ENCODE results near the gene CCDC106. TPM values are rescaled to one million over a fixed set of nuclear protein-coding genes. Genes with fewer than 3 reads are reported as not detected.

Gene CCDC106
- total and polyA plus RNA-seq, 4 donors: 7.2 to 19.0 (median 10.5) TPM

GRCh38 chr19:55640043-55640576, 7.9 kb upstream of the CCDC106 start:
- Histone ChIP-seq H3K4me3 (ENCODE audit: low read length in 2 of 2) (peak overlapping the region; percentile 66 to 89), H3K36me3 (ENCODE audit: control insufficient read depth in 1 of 2, insufficient read depth in 2 of 2, low read length in 1 of 2) (no peaks in the 10 kb centered on the region), H3K9me3 (ENCODE audit: control insufficient read depth, low read length) (no peaks in the 10 kb centered on the region), H3K27me3 (ENCODE audit: control insufficient read depth in 1 of 2, insufficient read depth in 2 of 2, low read length in 1 of 2) (no peaks in the 10 kb centered on the region), H3K27ac (ENCODE audit: low read depth in 1 of 2, low read length in 2 of 2) (peak overlapping the region in 1 of 2 donors; percentile 50), H3K4me1 (ENCODE audit: control insufficient read depth in 1 of 2, insufficient read depth in 2 of 2, low read length in 2 of 2) (peaks cover 0 to 3% of the 10 kb centered on the region in 2 donors)
- ATAC-seq (ENCODE audit: low FRiP score): peak; percentile 50
- 6% methylated on average over 26 to 38 of the region's 38 CpGs for WGBS, 2 donors
- intact Hi-C loops (cut with DNase I): no loop called here
- peak; percentile 82 to 91 for DNase-seq

DNA sequence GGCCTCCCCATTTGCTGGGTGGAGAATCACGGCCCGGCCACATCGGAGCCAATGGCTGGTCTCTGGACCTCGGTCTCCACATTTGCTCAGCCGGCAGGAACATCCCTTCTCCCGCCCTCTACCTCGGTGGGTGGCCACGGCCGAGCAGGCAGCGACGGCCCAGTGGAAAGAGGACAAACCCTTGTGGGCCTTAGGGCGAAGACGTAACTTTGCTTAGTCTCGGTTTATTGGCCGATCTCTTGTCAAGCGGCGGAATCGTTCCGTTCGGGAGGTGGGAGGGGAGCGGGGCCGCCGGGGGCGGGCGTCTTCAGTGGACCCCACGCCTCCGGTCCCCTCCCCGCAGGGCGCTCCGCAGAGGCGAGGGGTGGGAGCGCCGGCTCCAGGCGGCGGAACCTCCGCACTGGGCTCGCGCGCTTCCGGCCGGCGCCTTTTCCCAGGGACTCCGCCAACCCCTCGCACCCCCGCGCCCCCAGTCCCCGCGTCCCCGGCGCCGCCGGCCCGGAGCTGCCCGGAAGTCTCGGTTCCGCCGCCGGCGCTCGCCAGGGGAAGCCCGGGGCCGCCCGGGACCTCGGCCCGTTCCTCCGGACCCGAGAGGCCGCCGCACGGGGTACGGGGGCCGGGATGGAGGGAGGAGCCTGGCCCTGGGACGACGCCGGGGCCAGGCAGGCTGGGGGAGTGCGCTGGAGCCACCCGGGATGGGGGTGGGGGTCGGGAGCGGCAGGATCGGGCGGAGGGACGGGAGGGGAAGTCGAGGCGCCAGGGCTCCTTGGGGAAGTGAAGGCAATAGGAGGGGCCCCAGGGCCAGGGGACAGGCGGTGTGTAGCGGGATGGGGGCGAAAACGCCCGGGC, 7.2 kb upstream of the CCDC106 start, which contains the start of gene ZNF580:
TSS of gene ZNF580 (plus strand) at position 426 of the 849 bp plus-strand sequence. CDS start 1,507 bp downstream, outside the sequence.
- Histone ChIP-seq H3K27me3 (ENCODE audit: control insufficient read depth in 1 of 2, insufficient read depth in 2 of 2, low read length in 1 of 2) (no peaks in the 10 kb centered on the region), H3K4me3 (ENCODE audit: low read length in 2 of 2) (peak within 1 kb of the TSS; percentile 66 to 89), H3K36me3 (ENCODE audit: control insufficient read depth in 1 of 2, insufficient read depth in 2 of 2, low read length in 1 of 2) (no peaks in the 10 kb centered on the region), H3K9me3 (ENCODE audit: control insufficient read depth, low read length) (no peaks in the 10 kb centered on the region), H3K27ac (ENCODE audit: low read depth in 1 of 2, low read length in 2 of 2) (peak within 1 kb of the TSS; percentile 58 to 59), H3K4me1 (ENCODE audit: control insufficient read depth in 1 of 2, insufficient read depth in 2 of 2, low read length in 2 of 2) (peaks cover 0 to 3% of the 10 kb centered on the region in 2 donors)
- WGBS, 2 donors: 1% methylated on average over 65 to 89 of the region's 89 CpGs
- peak; percentile 78 to 90 for DNase-seq
- intact Hi-C loops (cut with DNase I): no loop called here
- ATAC-seq (ENCODE audit: low FRiP score): peak; percentile 82

- peaks cover 0 to 3% of the 10 kb centered on the region in 2 donors for H3K4me1 ChIP-seq (ENCODE audit: control insufficient read depth in 1 of 2, insufficient read depth in 2 of 2, low read length in 2 of 2)
- no peak for ATAC-seq (ENCODE audit: low FRiP score)
- 1% methylated on average over 25 of the region's 25 CpGs for WGBS, 2 donors
Measured at GRCh38 chr19:55641426-55642152, 6.4 kb upstream of the CCDC106 start.

GRCh38 chr19:55642153-55643002, 5.6 kb upstream of the CCDC106 start:
- Histone ChIP-seq H3K36me3 (ENCODE audit: control insufficient read depth in 1 of 2, insufficient read depth in 2 of 2, low read length in 1 of 2) (no peaks in the 10 kb centered on the region), H3K27me3 (ENCODE audit: control insufficient read depth in 1 of 2, insufficient read depth in 2 of 2, low read length in 1 of 2) (no peaks in the 10 kb centered on the region), H3K4me3 (ENCODE audit: low read length in 2 of 2) (peak overlapping the region; percentile 7 to 66), H3K9me3 (ENCODE audit: control insufficient read depth, low read length) (no peaks in the 10 kb centered on the region), H3K27ac (ENCODE audit: low read depth in 1 of 2, low read length in 2 of 2) (peak overlapping the region; percentile 10 to 34), H3K4me1 (ENCODE audit: control insufficient read depth in 1 of 2, insufficient read depth in 2 of 2, low read length in 2 of 2) (peaks cover 0 to 3% of the 10 kb centered on the region in 2 donors)
- ATAC-seq (ENCODE audit: low FRiP score) (peak; percentile 8), DNase-seq (peak; percentile 66 to 80)
- WGBS, 2 donors: 0 to 1% methylated on average over 48 to 65 of the region's 65 CpGs
- intact Hi-C loops (cut with DNase I): no loop called here

More at GRCh38 chr19:55641426-55642152, 6.4 kb upstream of the CCDC106 start:
- Histone ChIP-seq H3K4me3 (ENCODE audit: low read length in 2 of 2) (peak overlapping the region; percentile 66 to 89), H3K36me3 (ENCODE audit: control insufficient read depth in 1 of 2, insufficient read depth in 2 of 2, low read length in 1 of 2) (no peaks in the 10 kb centered on the region), H3K27me3 (ENCODE audit: control insufficient read depth in 1 of 2, insufficient read depth in 2 of 2, low read length in 1 of 2) (no peaks in the 10 kb centered on the region), H3K9me3 (ENCODE audit: control insufficient read depth, low read length) (no peaks in the 10 kb centered on the region), H3K27ac (ENCODE audit: low read depth in 1 of 2, low read length in 2 of 2) (peak overlapping the region; percentile 58 to 59)
- peak in 1 of 2 donors; percentile 44 for DNase-seq
- intact Hi-C loops (cut with DNase I): no loop called here

GRCh38 chr19:55643003-55643886, 4.8 kb upstream of the CCDC106 start, which contains the start of gene ZNF581:
TSS of gene ZNF581 (plus strand) at chr19:55643649. CDS start at chr19:55644572, 923 bp downstream.
- ATAC-seq (ENCODE audit: low FRiP score): peak; percentile 78
- peaks cover 0 to 3% of the 10 kb centered on the region in 2 donors for H3K4me1 ChIP-seq (ENCODE audit: control insufficient read depth in 1 of 2, insufficient read depth in 2 of 2, low read length in 2 of 2)
- H3K36me3 ChIP-seq (ENCODE audit: control insufficient read depth in 1 of 2, insufficient read depth in 2 of 2, low read length in 1 of 2): no peaks in the 10 kb centered on the region
- intact Hi-C loops (cut with DNase I): no loop called here
- H3K9me3 ChIP-seq (ENCODE audit: control insufficient read depth, low read length): no peaks in the 10 kb centered on the region
- no peaks in the 10 kb centered on the region for H3K27me3 ChIP-seq (ENCODE audit: control insufficient read depth in 1 of 2, insufficient read depth in 2 of 2, low read length in 1 of 2)
- H3K27ac ChIP-seq (ENCODE audit: low read depth in 1 of 2, low read length in 2 of 2): peak within 1 kb of the TSS; percentile 10 to 83
- 1% methylated on average over 49 to 56 of the region's 56 CpGs for WGBS, 2 donors
- peak within 1 kb of the TSS; percentile 74 to 97 for H3K4me3 ChIP-seq (ENCODE audit: low read length in 2 of 2)
- DNase-seq: peak; percentile 84 to 89

DNA sequence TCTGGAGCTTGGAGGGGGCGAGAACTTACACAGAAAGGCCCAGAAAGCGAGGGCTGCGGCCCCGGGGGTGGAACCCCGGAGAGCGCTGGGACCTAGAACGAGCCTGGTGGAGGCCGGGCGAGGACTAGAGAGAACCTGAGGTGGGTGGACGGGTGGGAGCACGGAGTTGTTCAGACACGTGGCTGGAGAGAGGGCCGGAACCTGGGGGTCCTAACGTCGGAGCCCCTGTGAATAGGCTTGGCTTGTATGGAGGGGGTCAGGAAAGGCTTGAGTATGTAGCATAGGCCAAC, 4.2 kb upstream of the CCDC106 start:
- H3K36me3 ChIP-seq (ENCODE audit: control insufficient read depth in 1 of 2, insufficient read depth in 2 of 2, low read length in 1 of 2): no peaks in the 10 kb centered on the region
- ATAC-seq (ENCODE audit: low FRiP score) (no peak), DNase-seq (no peak)
- peak overlapping the region; percentile 74 to 97 for H3K4me3 ChIP-seq (ENCODE audit: low read length in 2 of 2)
- intact Hi-C loops (cut with DNase I): no loop called here
- H3K27ac ChIP-seq (ENCODE audit: low read depth in 1 of 2, low read length in 2 of 2): no peak overlapping the region
- H3K9me3 ChIP-seq (ENCODE audit: control insufficient read depth, low read length): no peaks in the 10 kb centered on the region
- H3K4me1 ChIP-seq (ENCODE audit: control insufficient read depth in 1 of 2, insufficient read depth in 2 of 2, low read length in 2 of 2): peaks cover 0 to 3% of the 10 kb centered on the region in 2 donors
- H3K27me3 ChIP-seq (ENCODE audit: control insufficient read depth in 1 of 2, insufficient read depth in 2 of 2, low read length in 1 of 2): no peaks in the 10 kb centered on the region
- 0 to 1% methylated on average over 15 of the region's 15 CpGs for WGBS, 2 donors

DNA sequence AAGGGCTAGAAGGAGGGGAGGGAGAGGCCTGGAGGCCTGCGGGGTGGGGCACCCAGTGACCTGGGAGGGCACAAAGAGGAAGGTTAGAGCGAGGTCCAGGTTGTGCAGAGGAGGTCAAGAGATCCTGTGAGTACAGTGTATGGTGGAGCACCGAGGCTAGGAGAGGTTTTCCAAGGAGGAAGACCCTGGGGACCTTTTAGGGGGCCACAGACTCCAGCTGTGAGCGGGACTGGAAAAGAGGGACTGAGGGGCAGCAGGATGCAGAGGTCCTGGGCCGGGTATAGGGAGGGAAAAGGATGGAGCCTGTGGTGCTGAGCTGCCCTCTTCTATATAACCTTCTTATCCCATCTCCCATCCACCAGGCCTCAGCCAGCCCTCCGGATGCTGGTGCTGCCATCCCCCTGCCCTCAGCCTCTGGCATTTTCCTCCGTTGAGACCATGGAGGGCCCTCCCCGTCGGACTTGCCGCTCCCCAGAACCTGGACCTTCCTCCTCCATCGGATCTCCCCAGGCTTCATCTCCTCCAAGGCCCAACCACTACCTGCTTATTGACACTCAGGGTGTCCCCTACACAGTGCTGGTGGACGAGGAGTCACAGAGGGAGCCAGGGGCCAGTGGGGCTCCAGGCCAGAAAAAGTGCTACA, 3.7 kb upstream of the CCDC106 start:
- H3K9me3 ChIP-seq (ENCODE audit: control insufficient read depth, low read length): no peaks in the 10 kb centered on the region
- H3K27me3 ChIP-seq (ENCODE audit: control insufficient read depth in 1 of 2, insufficient read depth in 2 of 2, low read length in 1 of 2): no peaks in the 10 kb centered on the region
- DNase-seq (peak in 1 of 2 donors; percentile 46), ATAC-seq (ENCODE audit: low FRiP score) (no peak)
- no peak overlapping the region for H3K27ac ChIP-seq (ENCODE audit: low read depth in 1 of 2, low read length in 2 of 2)
- intact Hi-C loops (cut with DNase I): no loop called here
- no peaks in the 10 kb centered on the region for H3K36me3 ChIP-seq (ENCODE audit: control insufficient read depth in 1 of 2, insufficient read depth in 2 of 2, low read length in 1 of 2)
- peak overlapping the region; percentile 74 to 97 for H3K4me3 ChIP-seq (ENCODE audit: low read length in 2 of 2)
- 45 to 48% methylated on average over 11 to 12 of the region's 12 CpGs for WGBS, 2 donors
- peaks cover 0 to 3% of the 10 kb centered on the region in 2 donors for H3K4me1 ChIP-seq (ENCODE audit: control insufficient read depth in 1 of 2, insufficient read depth in 2 of 2, low read length in 2 of 2)

All from aorta (tissue), 5 donors.